PC-9 (cell line): ENCODE results near the gene ARHGAP8. TPM values are rescaled to one million over a fixed set of nuclear protein-coding genes. Genes with fewer than 3 reads are reported as not detected.
"Not testable (repeated sequence)": the region's sequence is repeated elsewhere in the genome, so short reads cannot be mapped to it uniquely, and the experiment has no call there.

Source experiments
- BruUV-seq: library from RNA; stranded (reverse); fragments of 400-500 nt; replicated peaks from 2 replicates; lab custom pipeline; 2021; lab: Mats Ljungman, UMichigan
- CTCF ChIA-PET: fragments of 300-600 bp; sonication (Branson Sonifier 250); formaldehyde crosslinking; loops from one replicate; lab custom pipeline; 2022; ENCODE audit warnings: antibody characterized with exemption; lab: Charles Lee
- POLR2A ChIA-PET: fragments of 300-600 bp; sonication (Branson Sonifier 250); formaldehyde crosslinking; loops from one replicate; lab custom pipeline; 2022; ENCODE audit warnings: antibody characterized with exemption; ENCODE audit not compliant: unreplicated experiment; lab: Charles Lee
- DNase-seq, 2 experiments: peaks; one replicate each; pipeline versions ENCODE4 v3.0.0 to v3.0.0-alpha.2; 2015 to 2022; ENCODE audit warnings: mixed read lengths in 1 of 2
- H2AFZ ChIP-seq: fragments of 200-600 bp; sonication (generic); 2 replicates; pipeline ENCODE4 v1.8.1; 2017; ENCODE audit warnings: antibody characterized with exemption
- H3F3A ChIP-seq: fragments of 200-600 bp; sonication (generic); 2 replicates; pipeline ENCODE4 v1.8.1; 2017; ENCODE audit warnings: antibody characterized with exemption, mild to moderate bottlenecking, low read depth; ENCODE audit not compliant: insufficient read depth
- H3K27ac ChIP-seq: fragments of 200-600 bp; sonication (generic); 2 replicates; pipeline ENCODE4 v1.6.1; 2016; ENCODE audit warnings: mixed run types
- H3K27me3 ChIP-seq: fragments of 200-600 bp; sonication (generic); 2 replicates; pipeline ENCODE4 v1.6.1; 2016; ENCODE audit warnings: low read depth, mixed run types; ENCODE audit not compliant: insufficient read depth
- H3K36me3 ChIP-seq: fragments of 200-600 bp; sonication (generic); 2 replicates; pipeline ENCODE4 v1.6.1; 2016; ENCODE audit warnings: low read depth, mixed run types
- H3K4me1 ChIP-seq: fragments of 200-600 bp; sonication (generic); replicated peaks from 2 replicates; pipeline ENCODE4 v1.6.1; 2016; ENCODE audit warnings: mixed run types; ENCODE audit not compliant: insufficient read depth
- H3K4me2 ChIP-seq: fragments of 200-600 bp; sonication (generic); 2 replicates; pipeline ENCODE4 v1.6.1; 2017; ENCODE audit warnings: mixed run types
- H3K4me3 ChIP-seq: fragments of 200-600 bp; sonication (generic); 2 replicates; pipeline ENCODE4 v1.6.1; 2016; ENCODE audit warnings: mixed run types
- H3K79me2 ChIP-seq: fragments of 200-600 bp; sonication (generic); 2 replicates; pipeline ENCODE4 v1.6.1; 2017; ENCODE audit warnings: low read depth, mixed run types
- H3K9me2 ChIP-seq: fragments of 200-600 bp; sonication (generic); 2 replicates; pipeline ENCODE4 v1.8.1; 2017; ENCODE audit warnings: mild to moderate bottlenecking; ENCODE audit not compliant: insufficient read depth
- H3K9me3 ChIP-seq: fragments of 200-600 bp; sonication (generic); 2 replicates; pipeline ENCODE4 v1.8.1; 2016; ENCODE audit warnings: low read depth; ENCODE audit not compliant: insufficient read depth
- H4K20me1 ChIP-seq: fragments of 200-600 bp; sonication (generic); 2 replicates; pipeline ENCODE4 v1.8.1; 2017; ENCODE audit not compliant: insufficient read depth
- CTCF ChIP-seq: fragments of 200-600 bp; sonication (generic); conservative IDR thresholded peaks from 2 replicates; pipeline ENCODE4 v1.6.1; 2017; ENCODE audit warnings: mixed run types, antibody characterized with exemption, mild to moderate bottlenecking, moderate library complexity
- EZH2 ChIP-seq: fragments of 200-600 bp; sonication (generic); IDR thresholded peaks from 2 replicates; pipeline ENCODE4 v1.8.0; 2017; ENCODE audit warnings: antibody characterized with exemption, low read depth
- intact Hi-C: fragments of 100-400 bp; cut with micrococcal nuclease; formaldehyde crosslinking; loops from one replicate; pipeline ENCODE4 v1.10.0; 2022; ENCODE audit not compliant: unreplicated experiment
- total RNA-seq: library from RNA; stranded (reverse); gene quantifications from 2 replicates; pipeline ENCODE4 v1.2.3, GENCODE V29; 2021

The ARHGAP8 gene
- total RNA-seq, 1 experiment from 2014 or later, result 114 TPM

- H3K9me2 ChIP-seq, result no peaks in the 10 kb centered on the region
- CTCF ChIA-PET, result no interaction called here
- no peak for DNase-seq
- H3K4me2 ChIP-seq, result no peak overlapping the region
- no TSS peak for BruUV-seq
- no peaks in the 10 kb centered on the region; the same call in 1 of the 2 replicates for H3K9me3 ChIP-seq
- no peak overlapping the region for H3K4me3 ChIP-seq
- H3K36me3 ChIP-seq, result peaks cover 4% of the 10 kb centered on the region; the same call in 1 of the 2 replicates
- intact Hi-C loops, result no loop called here
- no peaks in the 10 kb centered on the region for H4K20me1 ChIP-seq
- POLR2A ChIA-PET, result no interaction called here
- no peaks in the 10 kb centered on the region for H3K79me2 ChIP-seq
- H2AFZ ChIP-seq, result no peak overlapping the region
- no peaks in the 10 kb centered on the region for H3K27me3 ChIP-seq
- no peak overlapping the region for H3K27ac ChIP-seq
- no peak for TF ChIP-seq CTCF
- no peak for TF ChIP-seq EZH2
- peaks cover 3% of the 10 kb centered on the region; the same call in 1 of the 2 replicates for H3F3A ChIP-seq
- H3K4me1 ChIP-seq, result no peaks in the 10 kb centered on the region
These were observed 95.9 kb downstream of the ARHGAP8 start for GRCh38 chr22:44848296-44848741.

GRCh38 chr22:44848791-44849420 is 96.5 kb downstream of the ARHGAP8 start:
- no peak overlapping the region for H3K4me2 ChIP-seq
- POLR2A ChIA-PET, result no interaction called here
- no peak overlapping the region for H3K27ac ChIP-seq
- no peak for DNase-seq
- no peaks in the 10 kb centered on the region; the same call in 1 of the 2 replicates for H3K9me3 ChIP-seq
- H3F3A ChIP-seq, result peaks cover 3% of the 10 kb centered on the region; the same call in 1 of the 2 replicates
- no peaks in the 10 kb centered on the region for H4K20me1 ChIP-seq
- intact Hi-C loops, result no loop called here
- H2AFZ ChIP-seq, result no peak overlapping the region
- no peaks in the 10 kb centered on the region for H3K9me2 ChIP-seq
- CTCF ChIA-PET, result no interaction called here
- H3K27me3 ChIP-seq, result no peaks in the 10 kb centered on the region
- H3K36me3 ChIP-seq, result peaks cover 4% of the 10 kb centered on the region; the same call in 1 of the 2 replicates
- H3K4me3 ChIP-seq, result no peak overlapping the region
- TF ChIP-seq EZH2 (no peak), CTCF (no peak)
- BruUV-seq, result no TSS peak
- no peaks in the 10 kb centered on the region for H3K4me1 ChIP-seq
- H3K79me2 ChIP-seq, result no peaks in the 10 kb centered on the region

DNA sequence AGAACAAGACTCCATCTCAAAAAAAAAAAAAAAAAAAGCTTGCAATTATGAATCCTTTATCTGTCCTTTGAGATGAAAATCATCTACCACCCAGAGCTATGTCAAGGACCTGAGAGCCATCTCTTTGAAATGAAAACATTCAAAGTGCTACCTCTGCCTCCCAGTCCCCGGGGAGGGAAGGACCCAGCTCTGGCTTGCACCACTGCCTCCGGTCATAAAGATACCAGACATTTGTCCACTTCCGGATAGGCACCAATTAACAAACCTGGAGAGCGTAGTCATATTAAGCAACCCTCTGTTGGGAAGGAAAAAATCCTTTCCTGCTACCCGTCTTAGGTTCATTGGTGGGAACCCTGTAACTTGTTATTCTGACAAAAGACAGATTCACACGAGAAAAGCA is 98.6 kb downstream of the ARHGAP8 start:
- Histone ChIP-seq H4K20me1 (no peaks in the 10 kb centered on the region; the same call in 1 of the 2 replicates), H2AFZ (no peak overlapping the region), H3F3A (peaks cover 3% of the 10 kb centered on the region; the same call in 1 of the 2 replicates), H3K27me3 (no peaks in the 10 kb centered on the region), H3K4me1 (no peaks in the 10 kb centered on the region), H3K36me3 (peaks cover 10% of the 10 kb centered on the region; the same call in 1 of the 2 replicates), H3K79me2 (no peaks in the 10 kb centered on the region), H3K4me3 (no peak overlapping the region), H3K4me2 (no peak overlapping the region), H3K27ac (no peak overlapping the region), H3K9me2 (no peaks in the 10 kb centered on the region), H3K9me3 (no peaks in the 10 kb centered on the region)
- no peak for DNase-seq
- POLR2A ChIA-PET, result no interaction called here
- intact Hi-C loops, result no loop called here
- CTCF ChIA-PET, result interaction anchor here (0.7 kb wide), 1 partner anchor 245 kb away, joined by 18 read pairs; no protein-coding TSS in a partner anchor
- TSS peak; percentile 7 for BruUV-seq
- TF ChIP-seq CTCF (no peak), EZH2 (no peak)

- H3K4me2 ChIP-seq, intact Hi-C loops, H2AFZ ChIP-seq, POLR2A ChIA-PET, CTCF ChIA-PET, H3K36me3 ChIP-seq, H3K27me3 ChIP-seq, H3K27ac ChIP-seq, H4K20me1 ChIP-seq, H3K4me3 ChIP-seq, H3K79me2 ChIP-seq, BruUV-seq, H3F3A ChIP-seq, H3K9me2 ChIP-seq, H3K9me3 ChIP-seq, DNase-seq, H3K4me1 ChIP-seq: not testable (repeated sequence)
These were observed 102.3 kb downstream of the ARHGAP8 start for GRCh38 chr22:44854641-44855040.
